Measurements from ENCODE around the gene CKS1B. TPM values are rescaled to one million over a fixed set of nuclear protein-coding genes. Genes with fewer than 3 reads are reported as not detected.
A peak's percentile ranks its signal among the peaks of the same experiment; 100 is the strongest.

Gene CKS1B
- total RNA-seq, 1 donor from 2014 or later = 23.4 TPM

DNA sequence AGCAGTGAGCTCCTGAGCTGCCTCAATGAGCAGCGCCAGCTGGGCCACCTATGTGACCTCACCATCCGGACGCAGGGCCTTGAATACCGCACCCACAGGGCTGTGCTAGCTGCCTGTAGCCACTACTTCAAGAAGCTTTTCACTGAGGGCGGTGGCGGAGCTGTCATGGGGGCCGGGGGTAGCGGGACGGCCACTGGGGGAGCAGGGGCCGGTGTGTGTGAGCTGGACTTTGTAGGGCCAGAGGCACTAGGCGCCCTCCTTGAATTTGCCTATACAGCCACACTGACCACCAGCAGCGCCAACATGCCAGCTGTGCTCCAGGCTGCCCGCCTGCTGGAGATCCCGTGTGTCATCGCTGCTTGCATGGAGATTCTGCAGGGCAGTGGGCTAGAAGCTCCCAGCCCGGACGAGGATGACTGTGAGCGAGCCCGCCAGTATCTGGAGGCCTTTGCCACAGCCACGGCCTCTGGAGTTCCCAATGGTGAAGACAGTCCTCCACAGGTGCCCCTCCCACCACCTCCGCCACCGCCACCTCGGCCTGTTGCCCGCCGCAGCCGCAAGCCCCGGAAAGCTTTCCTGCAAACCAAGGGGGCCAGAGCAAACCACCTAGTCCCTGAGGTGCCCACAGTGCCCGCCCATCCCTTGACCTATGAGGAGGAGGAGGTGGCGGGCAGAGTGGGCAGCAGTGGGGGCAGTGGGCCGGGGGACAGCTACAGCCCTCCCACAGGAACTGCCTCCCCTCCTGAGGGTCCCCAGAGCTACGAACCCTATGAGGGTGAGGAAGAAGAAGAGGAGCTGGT lies 40.4 kb downstream of the CKS1B start:
- no peak for DNase-seq (ENCODE audit: low read depth)

DNA sequence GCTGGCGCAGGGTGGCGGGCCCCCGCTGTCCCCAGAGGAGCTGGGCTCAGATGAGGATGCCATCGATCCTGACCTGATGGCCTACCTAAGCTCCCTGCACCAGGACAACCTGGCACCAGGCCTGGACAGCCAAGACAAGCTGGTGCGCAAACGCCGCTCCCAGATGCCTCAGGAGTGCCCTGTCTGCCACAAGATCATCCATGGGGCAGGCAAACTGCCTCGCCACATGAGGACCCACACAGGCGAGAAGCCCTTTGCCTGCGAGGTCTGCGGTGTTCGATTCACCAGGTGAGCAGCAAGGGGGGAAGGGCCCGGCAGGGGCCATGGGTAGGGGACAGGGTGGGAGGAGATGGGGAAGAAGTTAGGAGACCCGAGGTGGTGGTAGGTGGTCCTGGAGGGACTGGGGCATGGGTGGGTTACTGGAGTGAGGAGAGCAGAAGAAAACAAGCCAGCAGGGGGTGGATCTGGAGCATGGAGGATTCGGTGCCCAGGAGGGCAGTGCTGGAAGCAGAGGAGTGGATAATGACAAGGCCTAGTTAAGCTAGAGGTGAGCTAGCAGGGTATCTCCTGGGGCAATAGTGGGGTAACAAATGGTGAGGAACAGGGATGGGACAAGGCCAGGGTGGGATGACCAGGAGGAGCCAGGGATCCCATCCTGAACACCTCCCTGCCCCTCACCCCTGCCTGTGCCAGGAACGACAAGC lies 41.2 kb downstream of the CKS1B start:
- no peak for DNase-seq (ENCODE audit: low read depth)

DNA sequence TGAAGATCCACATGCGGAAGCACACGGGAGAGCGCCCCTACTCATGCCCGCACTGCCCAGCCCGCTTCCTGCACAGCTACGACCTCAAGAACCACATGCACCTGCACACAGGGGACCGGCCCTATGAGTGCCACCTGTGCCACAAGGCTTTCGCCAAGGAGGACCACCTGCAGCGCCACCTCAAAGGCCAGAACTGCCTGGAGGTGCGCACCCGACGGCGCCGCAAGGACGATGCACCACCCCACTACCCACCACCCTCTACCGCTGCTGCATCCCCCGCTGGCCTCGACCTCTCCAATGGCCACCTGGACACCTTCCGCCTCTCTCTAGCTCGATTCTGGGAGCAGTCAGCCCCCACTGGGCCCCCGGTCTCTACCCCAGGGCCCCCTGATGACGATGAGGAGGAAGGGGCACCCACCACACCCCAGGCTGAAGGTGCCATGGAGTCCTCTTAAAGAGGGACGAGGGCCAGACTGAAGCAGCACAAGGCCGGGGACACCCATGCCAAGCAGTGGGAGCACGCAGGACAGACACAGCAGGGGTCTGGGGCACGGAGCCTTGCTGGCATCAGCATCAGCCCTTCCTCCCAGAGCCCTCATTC lies 41.9 kb downstream of the CKS1B start:
- no peak for DNase-seq (ENCODE audit: low read depth)

DNA sequence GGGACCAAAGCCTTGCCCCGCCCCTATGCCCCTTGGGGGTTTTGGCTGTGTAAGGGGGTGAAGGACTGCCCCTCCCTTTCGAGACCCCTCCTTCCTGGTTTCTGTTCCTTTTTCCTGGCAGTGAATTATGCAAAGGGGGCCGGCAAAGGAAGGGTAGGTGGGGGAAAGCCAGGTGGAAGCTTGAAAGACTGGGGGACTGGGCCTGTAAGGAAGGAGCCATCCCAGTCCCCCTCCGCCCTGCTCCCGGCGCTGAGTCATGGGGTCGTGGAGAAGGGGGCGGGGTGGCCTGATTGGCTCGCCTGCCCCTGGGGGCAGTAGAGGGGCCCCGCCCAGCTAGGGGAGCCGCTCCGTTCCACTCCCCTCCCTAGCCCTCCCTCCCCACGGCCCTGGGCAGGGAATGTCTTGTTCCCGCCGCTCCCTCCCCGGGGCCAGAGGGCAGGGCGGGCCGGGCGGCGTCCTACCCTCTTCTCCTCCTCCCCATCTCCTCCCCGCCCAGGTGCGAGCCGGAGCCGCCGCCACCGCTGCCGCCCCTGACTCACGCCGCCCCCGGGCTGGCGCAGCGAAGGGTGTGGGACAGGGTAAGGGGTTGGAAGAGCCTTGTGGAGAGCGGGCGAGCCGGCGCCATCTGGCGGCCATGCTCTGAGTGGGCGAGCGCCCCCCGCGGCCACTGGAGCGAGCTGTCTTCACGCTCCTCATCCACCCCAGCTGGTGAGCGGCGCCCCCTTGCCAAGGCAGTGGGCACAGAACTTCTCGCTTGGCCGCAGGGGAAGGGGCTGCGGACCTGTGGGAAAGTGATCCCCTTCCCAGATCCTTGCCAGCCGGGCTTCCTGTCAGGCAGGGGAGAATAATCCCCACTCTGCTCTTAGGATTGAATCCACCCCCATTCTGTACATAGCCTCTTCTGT lies 42.8 kb downstream of the CKS1B start:
- DNase-seq (ENCODE audit: low read depth) = peak; percentile 85

DNA sequence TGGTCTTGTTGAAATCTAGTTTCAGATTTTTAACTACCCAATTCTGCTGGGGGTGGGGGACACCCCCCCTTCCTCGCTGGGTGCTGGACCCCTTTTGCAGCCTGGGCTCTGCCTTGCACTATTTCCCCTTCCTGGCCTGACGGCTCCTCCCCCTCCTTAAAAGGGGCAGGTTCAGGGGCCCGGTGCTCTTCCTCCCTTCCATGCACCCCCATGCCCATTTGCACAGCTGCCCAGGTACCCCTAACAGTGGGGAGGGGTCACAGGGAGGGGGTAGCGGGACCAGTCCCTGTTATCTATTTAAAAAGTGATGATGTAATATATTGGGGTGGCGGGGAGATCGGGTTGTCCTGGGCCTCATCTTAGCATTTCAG lies 43.5 kb downstream of the CKS1B start:
- no peak for DNase-seq (ENCODE audit: low read depth)

DNA sequence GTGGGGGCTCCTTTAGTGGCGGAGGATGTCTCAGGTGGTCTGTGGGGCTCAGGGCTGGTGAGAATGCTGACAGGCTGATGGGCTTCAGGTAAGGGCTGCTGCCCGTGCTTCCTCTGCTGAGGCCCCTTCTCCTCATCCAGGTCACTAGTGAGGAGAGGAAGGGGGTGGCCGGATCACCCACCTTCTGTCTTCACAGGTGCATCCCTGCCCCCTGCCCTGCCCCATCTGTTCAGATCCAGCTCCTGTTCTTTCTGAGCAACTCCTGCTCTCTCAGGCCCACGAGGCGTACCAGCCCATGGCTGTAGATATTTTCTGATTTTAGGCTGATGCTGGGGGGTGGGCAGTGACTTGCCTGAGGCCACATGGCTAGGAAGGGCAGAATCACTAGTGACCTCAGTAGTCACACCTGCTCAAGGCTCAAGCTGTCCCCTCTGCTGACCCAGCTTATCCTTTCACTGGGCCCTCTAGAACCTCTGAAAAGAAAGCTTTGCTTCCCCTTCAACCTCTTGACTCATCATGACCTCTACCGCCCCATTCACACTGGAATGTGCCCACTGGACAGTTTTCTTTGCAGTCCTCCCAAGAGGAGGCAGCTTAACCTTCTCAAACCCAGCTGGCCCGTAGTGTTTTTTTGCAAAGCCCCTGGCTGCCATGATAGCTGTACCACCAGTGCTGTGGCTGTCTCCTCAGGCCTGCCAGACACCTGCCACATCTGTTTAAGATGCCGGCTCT lies 44.3 kb downstream of the CKS1B start:
- DNase-seq (ENCODE audit: low read depth) = no peak

DNA sequence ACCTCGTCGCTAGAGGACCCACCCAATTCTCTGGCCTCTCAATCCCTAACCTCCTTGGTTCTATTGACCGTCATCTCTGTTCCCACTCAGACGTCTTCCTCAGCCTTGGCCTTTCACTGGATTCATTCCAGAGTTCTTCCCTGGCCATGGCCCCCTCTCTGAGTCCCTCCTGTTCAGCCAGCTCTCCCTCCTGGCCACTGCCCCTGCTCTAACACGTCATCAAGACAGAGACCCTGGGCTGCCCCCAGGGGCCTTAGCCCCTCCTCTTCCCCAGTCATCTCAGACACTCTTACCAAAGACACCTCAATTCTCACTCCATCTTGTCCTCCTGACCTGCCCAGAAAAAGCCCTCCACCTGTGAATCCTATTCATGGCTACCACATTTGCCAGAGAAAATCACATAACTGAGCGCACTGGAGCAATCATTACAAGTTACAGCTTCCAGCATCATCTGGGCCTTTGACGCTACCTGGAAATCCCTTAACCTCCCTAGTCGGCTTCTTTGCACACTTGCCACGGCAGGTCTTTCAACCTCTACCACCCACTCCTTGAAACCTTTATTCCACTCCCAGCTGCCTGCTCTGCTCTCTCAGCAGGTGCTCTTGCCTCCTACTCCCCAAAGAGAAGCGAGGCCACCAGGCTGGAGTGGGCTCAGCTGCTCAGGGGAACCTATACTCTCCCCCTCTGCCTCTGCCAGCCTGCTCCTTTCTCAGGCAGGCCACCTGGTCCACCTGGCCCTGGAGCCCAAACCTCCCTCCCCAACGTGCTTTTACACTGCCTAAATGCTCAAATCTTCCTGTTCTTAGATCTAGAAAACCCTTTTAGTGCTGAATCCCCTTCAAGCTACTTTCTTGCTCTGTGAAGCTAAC lies 45.1 kb downstream of the CKS1B start:
- DNase-seq (ENCODE audit: low read depth) = no peak

DNA sequence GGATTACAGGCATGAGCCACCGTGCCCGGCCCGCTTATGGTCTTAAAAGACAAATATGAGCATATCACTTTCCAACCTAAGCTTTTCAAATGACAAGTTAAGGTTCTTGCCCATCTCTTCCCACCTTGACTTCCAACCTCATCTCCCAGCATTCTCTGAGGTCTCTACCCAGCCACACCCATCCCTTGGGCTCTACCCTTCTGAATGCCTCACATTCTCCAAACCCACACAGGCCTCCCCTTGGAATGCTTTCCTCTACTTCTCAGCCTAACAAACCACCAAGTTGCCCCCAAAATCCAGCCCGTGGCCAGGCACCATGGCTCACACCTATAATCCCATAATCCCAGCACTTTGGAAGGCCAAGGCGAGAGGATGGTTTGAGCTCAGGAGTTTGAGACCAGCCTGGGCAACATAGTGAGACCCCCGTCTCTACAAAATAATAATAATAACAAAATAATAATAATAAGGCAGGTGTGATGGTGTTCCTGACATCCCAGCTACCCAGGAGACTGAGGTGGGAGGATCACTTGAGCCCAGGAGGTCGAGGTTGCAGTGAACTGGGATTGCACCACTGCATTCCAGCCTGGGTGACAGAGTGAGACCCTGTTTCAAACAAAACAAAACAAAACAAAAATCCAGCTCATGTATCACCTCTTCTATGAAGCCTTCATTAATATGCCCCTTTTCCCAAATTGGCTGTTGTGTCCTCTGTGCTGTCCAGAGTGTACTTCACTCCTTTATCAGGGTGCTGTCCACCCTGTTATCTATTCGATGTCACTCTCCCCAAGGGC lies 47.9 kb downstream of the CKS1B start:
- DNase-seq (ENCODE audit: low read depth) = no peak

DNA sequence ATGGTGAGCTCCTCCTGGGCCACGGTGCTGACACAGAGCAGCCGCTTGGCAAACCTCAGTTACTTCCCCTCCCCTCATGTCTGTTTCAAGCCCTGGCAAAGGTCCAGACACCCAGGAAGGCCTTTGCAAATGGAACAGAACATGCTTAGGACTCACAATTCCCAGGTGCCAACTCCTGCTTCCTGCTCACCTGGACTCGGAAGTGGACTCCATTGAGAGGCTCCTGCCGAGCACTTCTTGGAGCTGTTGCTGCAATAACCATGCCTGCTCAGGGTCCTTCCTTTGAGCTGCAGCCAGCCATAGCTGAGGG lies 48.4 kb downstream of the CKS1B start:
- no peak for DNase-seq (ENCODE audit: low read depth)

DNA sequence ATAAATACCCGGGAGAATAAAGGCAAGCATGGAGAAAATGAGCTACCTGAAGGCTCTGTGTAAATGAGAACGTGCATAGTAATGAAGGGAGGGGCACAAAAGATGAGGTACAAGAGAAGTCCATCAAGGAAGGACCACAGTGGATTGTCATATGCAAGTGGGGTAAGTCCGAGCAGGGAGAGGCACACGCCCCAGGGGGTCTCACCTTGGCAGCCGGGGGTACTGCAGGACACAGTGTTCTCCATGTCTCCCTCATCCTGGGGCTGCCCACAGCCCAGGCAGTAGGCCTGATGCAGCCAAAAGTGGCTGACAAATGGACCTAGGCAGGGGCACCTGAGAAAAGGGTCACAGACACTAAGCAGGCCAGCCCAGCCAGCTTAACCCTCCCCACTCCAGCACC lies 49.1 kb downstream of the CKS1B start:
- DNase-seq (ENCODE audit: low read depth) = no peak

DNA sequence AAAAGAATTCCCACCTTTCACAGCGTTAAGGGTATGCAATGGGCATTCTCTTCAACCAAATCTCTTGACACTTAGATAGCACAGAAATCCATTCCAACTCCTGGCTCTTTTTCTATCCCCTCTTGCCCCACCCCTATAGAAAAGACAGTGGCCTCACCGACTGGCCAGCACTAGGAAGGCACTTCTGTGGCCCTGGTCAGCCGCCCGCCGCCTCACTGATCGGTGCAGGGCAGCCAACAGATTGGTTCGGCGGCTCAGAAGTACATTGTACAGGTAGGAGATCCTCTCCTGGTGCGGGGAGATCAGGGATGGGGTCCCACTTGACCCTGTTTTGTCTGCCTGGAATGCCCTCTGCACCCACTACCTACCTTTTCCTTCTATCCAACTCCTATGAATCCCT lies 49.8 kb downstream of the CKS1B start:
- DNase-seq (ENCODE audit: low read depth) = no peak

DNA sequence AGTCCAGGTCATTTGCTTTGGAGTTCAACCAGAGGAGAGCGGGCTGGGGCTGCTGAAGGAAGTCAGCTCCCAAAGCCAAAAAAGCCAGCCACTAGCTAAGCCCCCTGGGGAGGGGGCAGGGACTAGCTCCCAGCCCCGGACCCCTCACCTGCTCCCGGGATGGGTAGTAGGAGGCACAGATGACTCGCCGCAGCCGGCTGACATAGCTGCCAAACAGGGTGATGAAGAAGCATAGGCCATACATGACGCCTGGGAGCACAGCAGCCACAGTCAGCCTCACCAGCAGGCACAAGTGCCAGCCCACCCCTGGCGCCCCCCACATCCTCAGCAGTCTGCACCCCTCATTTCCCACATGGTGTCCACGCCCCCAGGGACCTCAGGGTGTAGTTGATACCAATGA lies 51.7 kb downstream of the CKS1B start:
- DNase-seq (ENCODE audit: low read depth) = no peak

DNA sequence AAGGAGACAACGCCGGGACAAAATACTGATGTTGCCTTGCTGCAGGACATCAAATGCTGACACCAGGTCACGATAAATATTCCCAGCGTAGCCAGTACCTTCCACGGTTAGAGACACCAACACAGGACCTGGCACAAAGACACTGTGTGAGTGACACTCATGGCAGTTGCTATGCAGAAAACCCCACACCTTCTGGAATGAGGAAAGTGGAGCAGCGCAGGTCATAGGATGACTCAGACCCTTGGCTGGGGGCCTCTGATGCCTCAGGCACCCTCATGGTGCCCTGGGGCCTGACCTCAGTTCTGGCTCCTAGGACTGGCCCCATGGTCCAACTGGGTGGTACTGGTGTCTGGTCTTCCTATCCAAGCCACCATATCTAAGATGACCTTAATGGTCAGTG lies 52.1 kb downstream of the CKS1B start:
- DNase-seq (ENCODE audit: low read depth) = peak; percentile 51

Other genes with a start within 250 kb of the CKS1B start
- gene KCNN3, start 104.4 kb upstream of the CKS1B start, total RNA-seq = under 0.01 TPM in 1 of 2 replicates, not detected in the other
- 4.0 and 8.8 TPM in 2 replicates for gene PMVK, start 38.0 kb upstream of the CKS1B start, total RNA-seq
- 81.3 and 141 TPM in 2 replicates for gene PBXIP1, start 18.6 kb upstream of the CKS1B start, total RNA-seq
- 5.4 and 18.4 TPM in 2 replicates for gene PYGO2, start 12.9 kb upstream of the CKS1B start, total RNA-seq
- gene SHC1, start 3.9 kb upstream of the CKS1B start, total RNA-seq = 107 and 140 TPM in 2 replicates
- 21.6 and 32.5 TPM in 2 replicates for gene FLAD1, start 8.7 kb downstream of the CKS1B start, total RNA-seq
- 0.60 TPM in 1 of 2 replicates, not detected in the other for gene LENEP, start 18.9 kb downstream of the CKS1B start, total RNA-seq
- gene ZBTB7B, start 28.1 kb downstream of the CKS1B start, total RNA-seq = 29.2 and 36.5 TPM in 2 replicates
- gene DCST2, start 59.1 kb downstream of the CKS1B start, total RNA-seq = 0.05 TPM in 1 of 2 replicates, not detected in the other
- not detected in 2 replicates for gene DCST1, start 59.1 kb downstream of the CKS1B start, total RNA-seq
- gene ADAM15, start 76.6 kb downstream of the CKS1B start, total RNA-seq = 47.9 and 137 TPM in 2 replicates
- 9.5 and 12.5 TPM in 2 replicates for gene EFNA4, start 89.1 kb downstream of the CKS1B start, total RNA-seq
- 1.4 and 2.4 TPM in 2 replicates for gene EFNA3, start 104.2 kb downstream of the CKS1B start, total RNA-seq
- gene EFNA1, start 153.2 kb downstream of the CKS1B start, total RNA-seq = 68.3 and 80.4 TPM in 2 replicates
- gene SLC50A1, start 161.2 kb downstream of the CKS1B start, total RNA-seq = 16.7 and 63.0 TPM in 2 replicates
- gene DPM3, start 165.8 kb downstream of the CKS1B start, total RNA-seq = 12.7 and 30.9 TPM in 2 replicates
- 65.4 and 102 TPM in 2 replicates for gene KRTCAP2, start 198.6 kb downstream of the CKS1B start, total RNA-seq
- 2.6 and 5.9 TPM in 2 replicates for gene TRIM46, start 199.2 kb downstream of the CKS1B start, total RNA-seq
- 21.7 and 52.9 TPM in 2 replicates for gene THBS3, start 233.2 kb downstream of the CKS1B start, total RNA-seq
- 36.8 and 72.8 TPM in 2 replicates for gene MTX1, start 234.0 kb downstream of the CKS1B start, total RNA-seq